ENCODE data around the gene VMO1. TPM values are rescaled to one million over a fixed set of nuclear protein-coding genes. Genes with fewer than 3 reads are reported as not detected.
A peak's percentile ranks its signal among the peaks of the same experiment; 100 is the strongest.

VMO1 gene
- polyA plus RNA-seq, 3 donors = 0.54 to 2.1 (median 0.79) TPM

DNA sequence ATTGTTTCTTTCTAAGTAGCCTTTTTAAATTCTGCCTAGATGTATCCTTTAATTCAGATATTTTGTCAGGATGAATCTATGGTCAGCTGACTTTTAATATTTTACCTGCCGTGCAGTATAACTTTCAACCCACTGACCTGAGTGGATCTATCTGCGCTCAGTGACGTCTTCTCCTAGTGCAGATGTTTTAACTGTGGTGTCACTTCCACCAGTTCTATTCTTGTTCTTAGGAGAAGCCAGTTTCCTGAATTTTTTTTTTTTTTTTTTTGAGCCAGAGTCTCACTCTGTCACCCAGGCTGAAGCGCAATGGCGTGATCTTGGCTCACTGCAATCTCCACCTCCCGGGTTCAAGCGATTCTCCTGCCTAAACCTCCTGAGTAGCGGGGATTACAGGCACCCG is 19.4 kb downstream of the VMO1 start:
- Histone ChIP-seq H3K9ac (ENCODE audit: insufficient read depth, low read length, poor library complexity, severe bottlenecking) (peak overlapping the region; percentile 66), H3K27me3 (ENCODE audit: control insufficient read depth in 2 of 2, insufficient read depth in 2 of 2, low read length in 2 of 2) (no peaks in the 10 kb centered on the region), H3K36me3 (replicated peaks in 1 of 2; ENCODE audit: control insufficient read depth in 1 of 2, insufficient read depth in 2 of 2, low read length in 2 of 2) (no peaks in the 10 kb centered on the region), H3K4me1 (ENCODE audit: control insufficient read depth in 1 of 2, insufficient read depth in 2 of 2, low read length in 2 of 2) (peaks cover 78 to 86% of the 10 kb centered on the region in 2 donors), H3K9me3 (replicated peaks in 1 of 2; ENCODE audit: control insufficient read depth in 1 of 2, insufficient read depth in 1 of 2, low read length in 2 of 2) (no peaks in the 10 kb centered on the region), H2AFZ (ENCODE audit: insufficient read depth, low read depth, low read length, poor library complexity, severe bottlenecking) (no peak overlapping the region), H4K20me1 (ENCODE audit: insufficient read depth, low read length) (no peaks in the 10 kb centered on the region), H3K4me2 (replicated peaks; ENCODE audit: extremely low read depth, low read length, poor library complexity, severe bottlenecking) (peak overlapping the region; percentile 44), H3K79me2 (ENCODE audit: insufficient read depth, low read length) (no peaks in the 10 kb centered on the region), H3K27ac (ENCODE audit: low read depth in 1 of 2, low read length in 2 of 2) (peak overlapping the region; percentile 98), H3K4me3 (replicated peaks in 1 of 3; ENCODE audit: low read depth in 2 of 3, low read length in 3 of 3) (peak overlapping the region in 1 of 3 experiments; percentile 29)
- H3K27me3 Mint-ChIP-seq (ENCODE audit: low read depth in 3 of 3) = peaks cover 2 to 8% (median 2%) of the 10 kb centered on the region in 3 donors
- intact Hi-C loops (cut with micrococcal nuclease) = loop anchor here (1.0 to 5.0 kb wide), 3 partner anchors 30 to 181 kb away; partner anchors contain the start of genes MED11 (in 1 of the 2) and PFN1 (in 1 of the 2)
- H3K4me3 Mint-ChIP-seq = peak overlapping the region in 1 of 2 donors; percentile 51
- H3K9me3 Mint-ChIP-seq = peaks cover 0 to 4% (median 0%) of the 10 kb centered on the region in 7 donors
- H3K4me1 Mint-ChIP-seq = peaks cover 62% of the 10 kb centered on the region
- peak overlapping the region; percentile 98 to 99 (median 99) for H3K27ac Mint-ChIP-seq
- no CpG with 5 or more reads among the region's 9 CpGs for WGBS (ENCODE audit: insufficient coverage)
- TF ChIP-seq, protein P1, sequence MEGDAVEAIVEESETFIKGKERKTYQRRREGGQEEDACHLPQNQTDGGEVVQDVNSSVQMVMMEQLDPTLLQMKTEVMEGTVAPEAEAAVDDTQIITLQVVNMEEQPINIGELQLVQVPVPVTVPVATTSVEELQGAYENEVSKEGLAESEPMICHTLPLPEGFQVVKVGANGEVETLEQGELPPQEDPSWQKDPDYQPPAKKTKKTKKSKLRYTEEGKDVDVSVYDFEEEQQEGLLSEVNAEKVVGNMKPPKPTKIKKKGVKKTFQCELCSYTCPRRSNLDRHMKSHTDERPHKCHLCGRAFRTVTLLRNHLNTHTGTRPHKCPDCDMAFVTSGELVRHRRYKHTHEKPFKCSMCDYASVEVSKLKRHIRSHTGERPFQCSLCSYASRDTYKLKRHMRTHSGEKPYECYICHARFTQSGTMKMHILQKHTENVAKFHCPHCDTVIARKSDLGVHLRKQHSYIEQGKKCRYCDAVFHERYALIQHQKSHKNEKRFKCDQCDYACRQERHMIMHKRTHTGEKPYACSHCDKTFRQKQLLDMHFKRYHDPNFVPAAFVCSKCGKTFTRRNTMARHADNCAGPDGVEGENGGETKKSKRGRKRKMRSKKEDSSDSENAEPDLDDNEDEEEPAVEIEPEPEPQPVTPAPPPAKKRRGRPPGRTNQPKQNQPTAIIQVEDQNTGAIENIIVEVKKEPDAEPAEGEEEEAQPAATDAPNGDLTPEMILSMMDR (IDR thresholded peaks at IDR 0.05) = no peak
- peaks cover 0 to 5% of the 10 kb centered on the region in 2 donors for H3K36me3 Mint-ChIP-seq
- DNase-seq = peak; percentile 70 to 80 (median 76)

DNA sequence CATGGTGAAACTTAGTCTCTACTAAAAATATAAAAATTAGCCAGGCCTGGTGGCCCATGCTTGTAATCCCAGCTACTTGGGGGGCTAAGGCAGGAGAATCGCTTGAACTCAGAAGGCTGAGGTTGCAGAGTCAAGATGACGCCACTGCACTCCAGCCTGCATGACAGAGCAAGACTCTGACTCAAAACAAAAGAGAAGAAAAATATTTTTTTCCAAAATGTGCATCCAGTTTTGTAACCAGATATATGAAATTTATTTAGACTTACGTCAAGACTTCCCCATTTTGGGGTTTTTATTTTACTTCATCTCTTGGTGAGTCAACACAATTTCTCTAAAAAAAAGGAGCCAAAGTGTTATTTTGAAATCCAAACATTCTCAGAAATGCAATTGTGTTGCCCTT is 20.0 kb downstream of the VMO1 start:
- Mint-ChIP-seq H3K4me3 (peak overlapping the region in 1 of 2 donors; percentile 51), H3K9me3 (peaks cover 0 to 4% (median 0%) of the 10 kb centered on the region in 7 donors), H3K27me3 (ENCODE audit: low read depth in 3 of 3) (peaks cover 0 to 8% (median 2%) of the 10 kb centered on the region in 3 donors), H3K4me1 (peaks cover 58% of the 10 kb centered on the region), H3K27ac (peak overlapping the region; percentile 98 to 99 (median 99)), H3K36me3 (peaks cover 0 to 4% of the 10 kb centered on the region in 2 donors)
- Histone ChIP-seq H3K4me3 (replicated peaks in 1 of 3; ENCODE audit: low read depth in 2 of 3, low read length in 3 of 3) (no peak overlapping the region), H3K4me2 (replicated peaks; ENCODE audit: extremely low read depth, low read length, poor library complexity, severe bottlenecking) (peak overlapping the region; percentile 44), H3K4me1 (ENCODE audit: control insufficient read depth in 1 of 2, insufficient read depth in 2 of 2, low read length in 2 of 2) (peaks cover 73 to 81% of the 10 kb centered on the region in 2 donors), H3K79me2 (ENCODE audit: insufficient read depth, low read length) (no peaks in the 10 kb centered on the region), H3K27ac (ENCODE audit: low read depth in 1 of 2, low read length in 2 of 2) (peak overlapping the region; percentile 98), H3K9me3 (replicated peaks in 1 of 2; ENCODE audit: control insufficient read depth in 1 of 2, insufficient read depth in 1 of 2, low read length in 2 of 2) (no peaks in the 10 kb centered on the region), H4K20me1 (ENCODE audit: insufficient read depth, low read length) (no peaks in the 10 kb centered on the region), H3K9ac (ENCODE audit: insufficient read depth, low read length, poor library complexity, severe bottlenecking) (peak overlapping the region; percentile 66), H3K27me3 (ENCODE audit: control insufficient read depth in 2 of 2, insufficient read depth in 2 of 2, low read length in 2 of 2) (no peaks in the 10 kb centered on the region), H3K36me3 (replicated peaks in 1 of 2; ENCODE audit: control insufficient read depth in 1 of 2, insufficient read depth in 2 of 2, low read length in 2 of 2) (no peaks in the 10 kb centered on the region), H2AFZ (ENCODE audit: insufficient read depth, low read depth, low read length, poor library complexity, severe bottlenecking) (no peak overlapping the region)
- peak; percentile 88 to 96 (median 94) for DNase-seq
- TF ChIP-seq, protein P1 (IDR thresholded peaks at IDR 0.05) = no peak
- whole genome bisulfite sequencing (ENCODE audit: insufficient coverage) = no CpG with 5 or more reads among the region's 3 CpGs
- intact Hi-C loops (cut with micrococcal nuclease) = loop anchor here (1.0 to 5.0 kb wide), 3 partner anchors 30 to 181 kb away; partner anchors contain the start of genes MED11 (in 1 of the 2) and PFN1 (in 1 of the 2)
